GM10847 (cell line): Measurements from ENCODE around the gene SPACA6.

ENCODE experiments used
- POLR2A ChIP-seq: IDR thresholded peaks from 2 replicates; pipeline ENCODE4 v1.6.1; 2011; ENCODE audit not compliant: insufficient read length; ENCODE audit errors: extremely low read depth

SPACA6 gene

GRCh38 chr19:51681286-51681941 is 11.7 kb upstream of the SPACA6 start:
- no peak for TF ChIP-seq POLR2A

DNA sequence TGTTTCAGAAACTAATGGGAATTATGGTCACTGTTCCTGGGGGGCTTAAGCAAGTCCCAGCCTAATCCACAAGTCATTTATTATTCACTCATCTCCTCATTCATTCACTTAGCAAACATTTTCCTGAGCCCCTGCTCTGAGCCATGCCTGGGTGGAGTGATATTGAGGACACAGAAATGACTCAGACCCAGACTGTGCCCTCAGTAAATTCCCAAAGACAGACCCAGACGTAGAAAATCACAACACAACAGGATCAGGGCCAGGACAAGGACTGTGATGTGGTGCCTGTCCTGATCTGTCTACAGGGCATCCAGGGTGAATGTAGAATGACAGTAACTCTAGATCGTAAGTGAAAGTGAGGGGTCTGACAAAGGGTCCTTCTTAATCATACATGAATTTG is 7.0 kb upstream of the SPACA6 start:
- no peak for TF ChIP-seq POLR2A

DNA sequence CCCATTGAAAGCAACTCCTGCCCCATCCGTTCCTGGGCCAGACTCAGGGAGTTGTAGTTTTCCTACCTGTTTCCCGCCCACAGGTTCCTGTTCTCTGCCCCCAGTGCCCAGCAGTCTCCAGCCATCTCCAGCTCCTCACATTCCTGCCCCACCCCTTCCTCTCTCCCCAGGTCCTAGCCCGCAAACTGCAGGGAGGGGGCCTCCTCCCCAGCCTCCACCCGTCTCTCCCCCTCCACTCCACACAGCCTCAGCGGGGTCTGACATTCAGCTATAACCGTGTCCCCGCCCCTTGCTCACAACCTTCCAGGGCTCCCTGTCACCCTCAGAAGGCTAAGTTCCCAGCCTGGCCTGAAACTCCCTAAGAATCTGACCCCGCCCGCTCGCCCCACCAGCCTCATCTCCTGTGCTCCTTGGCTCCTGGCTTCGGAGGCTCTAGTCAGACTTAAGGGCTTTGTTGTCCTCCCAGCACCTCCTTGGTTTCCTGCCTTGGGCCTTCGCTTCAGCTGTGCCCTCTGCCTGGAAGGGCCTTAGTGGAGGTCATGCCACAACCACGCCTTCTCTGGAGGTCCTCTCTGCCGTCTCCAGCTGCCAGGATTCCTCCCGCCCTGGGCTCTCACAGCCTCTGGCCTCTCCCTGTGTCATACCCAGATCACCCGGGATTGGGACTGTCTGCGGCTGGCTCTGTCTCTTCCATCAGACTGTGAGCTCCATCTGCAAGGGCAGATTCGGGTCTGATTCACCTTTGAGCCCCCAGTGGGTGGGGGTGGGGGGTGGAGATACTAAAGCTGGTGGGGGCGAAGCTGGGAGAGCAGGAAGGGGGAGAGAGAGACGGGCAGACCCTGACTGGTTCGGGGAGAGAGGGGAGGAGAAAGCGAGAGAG is 5.1 kb upstream of the SPACA6 start:
- no peak for TF ChIP-seq POLR2A

- no peak for TF ChIP-seq POLR2A
Measured at GRCh38 chr19:51688671-51689571, 4.2 kb upstream of the SPACA6 start.

DNA sequence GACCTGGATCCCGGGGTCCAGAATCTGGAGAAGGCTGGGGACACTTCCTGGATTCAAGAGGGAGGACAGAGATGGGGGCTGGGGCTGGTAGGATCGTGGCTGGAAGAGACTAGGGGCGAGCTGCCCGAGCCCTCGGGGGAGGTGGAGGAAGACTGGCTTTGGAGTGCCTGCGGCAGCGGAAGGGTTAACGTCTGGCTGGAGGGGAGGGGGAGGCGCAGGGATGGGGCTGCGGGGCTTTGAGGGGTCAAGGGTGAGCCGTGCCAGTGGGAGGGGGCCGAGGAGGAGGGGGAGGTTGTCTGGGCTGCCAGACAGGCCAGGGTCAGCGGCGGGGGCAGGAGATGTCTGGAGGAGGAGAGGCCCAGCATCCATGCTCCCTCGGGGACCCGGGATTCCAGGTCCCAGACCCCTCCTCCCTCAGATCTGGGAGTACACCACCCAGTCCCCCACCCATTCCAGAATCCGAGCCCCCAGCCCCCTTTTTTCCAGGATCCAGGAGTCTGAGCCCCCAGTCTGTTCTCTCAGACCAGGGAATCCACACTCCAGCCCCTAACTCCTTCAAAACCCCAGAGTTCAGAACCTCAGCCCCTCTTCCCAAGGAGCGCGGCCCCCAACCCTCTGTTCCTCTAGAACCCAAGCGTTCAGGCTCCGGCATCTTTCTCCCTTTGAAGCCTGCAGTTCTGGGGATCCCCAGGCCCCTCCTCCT is 3.2 kb upstream of the SPACA6 start:
- TF ChIP-seq POLR2A = no peak

DNA sequence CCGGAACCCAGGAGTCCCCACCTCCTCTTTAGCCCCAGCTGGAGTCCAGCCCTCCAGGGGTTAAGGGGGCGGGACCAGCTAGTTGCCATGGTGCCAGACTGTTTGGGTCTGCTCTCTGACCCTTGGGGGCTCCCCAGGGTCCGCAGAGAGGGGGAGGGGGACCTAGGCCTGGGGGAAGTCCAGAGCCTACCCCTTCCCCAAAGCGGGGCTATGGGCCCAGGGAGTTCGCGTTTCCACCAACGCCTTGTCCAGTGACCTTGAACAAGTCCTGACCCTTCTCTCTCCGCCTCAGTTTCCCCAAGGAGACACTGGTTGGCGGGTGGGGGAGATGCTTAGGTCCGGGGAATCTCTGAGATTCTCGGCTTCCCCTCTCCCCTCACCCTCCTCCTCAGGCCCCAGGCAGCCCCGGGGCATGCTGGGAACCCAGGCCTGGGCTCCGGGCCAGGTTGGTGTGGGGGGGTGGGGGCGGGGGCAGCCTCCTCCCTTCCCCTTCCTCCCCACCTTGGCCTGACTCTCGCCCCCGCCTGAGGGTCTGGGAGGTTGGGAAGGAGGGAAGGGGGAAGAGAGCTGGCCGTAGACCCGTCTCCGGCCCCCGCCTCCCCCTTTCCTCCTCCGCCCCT is 2.6 kb upstream of the SPACA6 start:
- no peak for TF ChIP-seq POLR2A

- TF ChIP-seq POLR2A = no peak
Measured at GRCh38 chr19:51691074-51691583, 2.0 kb upstream of the SPACA6 start.

- TF ChIP-seq POLR2A = no peak
Measured at GRCh38 chr19:51691584-51692428, 1.3 kb upstream of the SPACA6 start.

GRCh38 chr19:51692468-51692867 is 662 bp upstream of the SPACA6 start:
- TF ChIP-seq POLR2A = no peak

- TF ChIP-seq POLR2A = no peak
Measured at GRCh38 chr19:51693819-51694218, 689 bp downstream of the SPACA6 start.

- no peak for TF ChIP-seq POLR2A
Measured at GRCh38 chr19:51694318-51695085, 1.4 kb downstream of the SPACA6 start.

GRCh38 chr19:51695088-51695487 is 2.0 kb downstream of the SPACA6 start:
- no peak for TF ChIP-seq POLR2A
